Endothelial cell (in vitro differentiated cells): Measurements from ENCODE around the gene SPDYE6. TPM values are rescaled to one million over a fixed set of nuclear protein-coding genes. Genes with fewer than 3 reads are reported as not detected.

Experiments
- DNase-seq: peaks from one replicate; pipeline ENCODE4 v3.0.0; 2021; ENCODE audit warnings: low spot score
- H3K27ac Mint-ChIP-seq: one replicate; pipeline ENCODE4 v1.8.0; 2021; ENCODE audit warnings: mixed read lengths, inconsistent platforms; ENCODE audit not compliant: unreplicated experiment
- H3K27me3 Mint-ChIP-seq: one replicate; pipeline ENCODE4 v1.8.0; 2021; ENCODE audit warnings: mild to moderate bottlenecking, moderate library complexity, mixed read lengths, inconsistent platforms; ENCODE audit not compliant: unreplicated experiment
- H3K36me3 Mint-ChIP-seq: one replicate; pipeline ENCODE4 v1.8.0; 2021; ENCODE audit warnings: mild to moderate bottlenecking, low read depth, mixed read lengths, inconsistent platforms; ENCODE audit not compliant: unreplicated experiment
- H3K4me1 Mint-ChIP-seq: one replicate; pipeline ENCODE4 v1.8.0; 2021; ENCODE audit warnings: mild to moderate bottlenecking, mixed read lengths, inconsistent platforms; ENCODE audit not compliant: unreplicated experiment
- H3K4me3 Mint-ChIP-seq: one replicate; pipeline ENCODE4 v1.8.0; 2021; ENCODE audit warnings: mild to moderate bottlenecking, mixed read lengths, inconsistent platforms; ENCODE audit not compliant: unreplicated experiment
- H3K9me3 Mint-ChIP-seq: one replicate; pipeline ENCODE4 v1.8.0; 2021; ENCODE audit warnings: mixed read lengths, inconsistent platforms; ENCODE audit not compliant: unreplicated experiment
- CTCF ChIP-seq: fragments of 200-600 bp; sonication (generic); IDR thresholded peaks from one replicate; pipeline ENCODE4 v1.5.0; 2021; ENCODE audit warnings: antibody characterized with exemption; ENCODE audit not compliant: unreplicated experiment
- total RNA-seq: library from RNA; stranded (reverse); fragmentation: NEBNext Ultra II Directional; extraction: Animal tissue kit (Norgen Biotek cat#: 25700); gene quantifications from one replicate; pipeline ENCODE4 v1.2.1, GENCODE V29; 2021; ENCODE audit not compliant: unreplicated experiment

SPDYE6 gene
- total RNA-seq, 1 donor from 2014 or later = not detected

DNA sequence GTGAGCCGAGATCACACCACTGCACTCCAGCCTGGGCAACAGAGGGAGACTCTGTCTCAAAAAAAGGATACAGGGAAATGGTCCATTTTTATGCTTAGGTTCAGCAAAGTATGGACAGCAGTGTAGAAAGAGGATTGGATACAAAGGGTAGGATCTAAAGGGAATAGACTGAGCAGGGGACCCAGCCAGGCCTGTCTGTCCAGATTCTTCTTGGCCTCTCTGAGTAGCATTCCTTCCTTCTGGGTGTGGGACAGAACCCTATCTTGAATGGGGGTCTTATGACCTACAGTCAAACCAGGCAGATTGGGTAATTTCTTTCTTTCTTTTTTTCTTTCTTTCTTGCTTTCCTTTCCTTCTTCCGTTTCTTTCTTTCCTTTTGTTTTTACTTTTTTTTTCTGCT is 43.9 kb downstream of the SPDYE6 start:
- H3K27ac Mint-ChIP-seq = no peak overlapping the region

DNA sequence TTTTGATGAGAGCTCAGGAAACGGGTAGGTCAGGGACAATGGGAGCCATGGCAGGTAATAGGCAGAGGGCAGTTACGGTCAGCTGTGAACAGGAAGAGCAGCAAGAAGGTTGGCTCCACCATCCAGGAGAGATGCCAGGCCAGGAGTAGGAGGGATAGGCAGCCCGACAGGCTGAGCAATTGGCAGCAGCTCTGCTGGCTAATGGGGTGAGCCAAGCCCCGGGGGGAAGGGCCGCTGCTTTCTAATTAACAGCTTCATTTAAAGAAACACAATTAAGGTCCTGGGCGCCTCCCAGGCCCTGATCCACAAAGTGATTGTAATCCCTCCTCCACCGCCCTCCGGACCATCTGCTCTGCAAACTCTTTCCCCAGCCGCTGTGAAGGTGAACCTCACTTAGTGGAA is 45.8 kb downstream of the SPDYE6 start:
- Mint-ChIP-seq H3K27ac (no peak overlapping the region), H3K4me3 (no peak overlapping the region), H3K27me3 (peaks cover 2% of the 10 kb centered on the region), H3K9me3 (no peaks in the 10 kb centered on the region), H3K36me3 (no peaks in the 10 kb centered on the region), H3K4me1 (peaks cover 5% of the 10 kb centered on the region)
- no peak for TF ChIP-seq CTCF
- no peak for DNase-seq

More for the DNA sequence above, 43.9 kb downstream of the SPDYE6 start:
- peaks cover 2% of the 10 kb centered on the region for H3K27me3 Mint-ChIP-seq
- H3K36me3 Mint-ChIP-seq = no peaks in the 10 kb centered on the region
- no peak for TF ChIP-seq CTCF
- H3K4me1 Mint-ChIP-seq = peaks cover 2% of the 10 kb centered on the region
- DNase-seq = no peak
- no peaks in the 10 kb centered on the region for H3K9me3 Mint-ChIP-seq
- H3K4me3 Mint-ChIP-seq = no peak overlapping the region

DNA sequence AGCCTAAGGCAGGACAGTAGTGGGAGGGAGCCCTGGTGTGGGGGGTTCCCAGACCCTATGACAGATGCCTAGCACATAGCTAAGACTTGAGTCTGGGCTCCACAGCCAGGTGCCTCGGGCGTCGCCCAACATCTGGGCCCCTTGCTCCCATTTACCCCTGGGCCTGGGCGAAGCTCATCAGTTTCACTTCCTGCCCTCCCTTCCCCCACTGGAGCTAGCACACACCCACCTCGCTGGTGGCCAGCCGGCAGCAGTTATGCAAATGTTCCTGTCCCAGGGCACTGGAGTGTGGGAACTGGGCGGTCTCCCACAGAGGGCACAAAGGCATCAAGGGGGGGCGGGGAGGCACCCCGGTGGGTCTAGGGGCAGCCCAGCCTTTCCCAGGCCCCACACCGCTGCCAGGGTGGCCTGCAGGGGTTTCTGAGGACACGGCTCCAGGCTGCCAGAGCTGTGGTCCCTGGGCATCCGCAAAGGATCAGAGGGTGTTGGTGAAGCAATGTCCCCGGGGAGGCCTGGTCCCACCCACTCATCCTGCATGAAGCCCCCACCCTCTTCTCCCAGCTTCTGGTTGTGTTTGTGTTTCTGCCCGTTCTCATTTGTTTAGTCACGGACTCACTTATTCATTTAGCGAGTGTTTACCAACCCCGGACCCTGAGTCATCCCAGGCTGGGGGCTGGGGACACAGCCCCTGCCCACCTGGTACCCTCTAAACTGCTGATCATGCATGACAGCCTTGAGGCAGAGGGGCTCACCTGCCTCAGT is 49.1 kb downstream of the SPDYE6 start:
- no peak for TF ChIP-seq CTCF
- no peak overlapping the region for H3K4me3 Mint-ChIP-seq
- DNase-seq = no peak
- peaks cover 6% of the 10 kb centered on the region for H3K4me1 Mint-ChIP-seq
- H3K27me3 Mint-ChIP-seq = peaks cover 2% of the 10 kb centered on the region
- no peak overlapping the region for H3K27ac Mint-ChIP-seq
- H3K36me3 Mint-ChIP-seq = no peaks in the 10 kb centered on the region
- no peaks in the 10 kb centered on the region for H3K9me3 Mint-ChIP-seq

DNA sequence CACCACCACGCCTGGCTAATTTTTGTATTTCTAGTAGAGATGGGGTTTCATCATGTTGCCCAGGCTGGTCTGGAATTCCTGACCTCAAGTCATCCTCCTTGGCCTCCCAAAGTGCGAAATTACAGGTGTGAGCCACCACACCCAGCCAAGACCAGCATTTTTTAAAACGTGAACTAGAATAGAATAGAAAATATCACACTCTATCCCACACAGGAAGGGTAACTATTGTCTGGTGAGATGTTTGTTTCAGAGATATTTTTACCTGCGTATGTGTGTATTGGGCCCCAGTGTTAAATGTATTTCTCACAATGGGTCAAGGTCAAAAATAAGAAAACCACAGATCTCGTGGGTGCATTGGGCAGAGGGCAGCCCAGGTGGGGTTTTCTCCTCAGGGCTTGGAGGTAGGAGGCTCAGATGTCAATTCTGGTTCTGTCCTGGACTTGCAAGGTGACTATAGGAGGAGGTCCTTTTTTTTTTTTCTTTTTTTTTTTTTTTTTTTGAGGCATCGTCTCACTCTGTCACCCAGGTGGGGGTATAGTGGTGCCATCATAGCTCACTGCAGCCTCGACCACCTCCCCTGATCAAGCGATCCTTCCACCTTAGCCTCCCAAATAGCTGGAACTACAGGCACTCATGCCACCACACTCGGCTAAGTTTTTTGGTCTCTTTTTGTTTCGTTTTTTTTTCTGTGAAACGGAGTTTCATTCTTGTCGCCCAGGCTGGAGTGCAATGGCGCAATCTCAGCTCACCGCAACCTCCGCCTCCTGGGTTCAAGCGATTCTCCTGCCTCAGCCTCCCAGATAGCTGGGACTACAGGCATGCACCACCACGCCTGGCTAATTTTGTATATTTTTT is 50.6 kb downstream of the SPDYE6 start:
- Mint-ChIP-seq H3K4me1 (peaks cover 6% of the 10 kb centered on the region), H3K9me3 (no peaks in the 10 kb centered on the region), H3K4me3 (no peak overlapping the region), H3K27ac (no peak overlapping the region), H3K27me3 (peaks cover 2% of the 10 kb centered on the region), H3K36me3 (no peaks in the 10 kb centered on the region)
- TF ChIP-seq CTCF = no peak
- no peak for DNase-seq

DNA sequence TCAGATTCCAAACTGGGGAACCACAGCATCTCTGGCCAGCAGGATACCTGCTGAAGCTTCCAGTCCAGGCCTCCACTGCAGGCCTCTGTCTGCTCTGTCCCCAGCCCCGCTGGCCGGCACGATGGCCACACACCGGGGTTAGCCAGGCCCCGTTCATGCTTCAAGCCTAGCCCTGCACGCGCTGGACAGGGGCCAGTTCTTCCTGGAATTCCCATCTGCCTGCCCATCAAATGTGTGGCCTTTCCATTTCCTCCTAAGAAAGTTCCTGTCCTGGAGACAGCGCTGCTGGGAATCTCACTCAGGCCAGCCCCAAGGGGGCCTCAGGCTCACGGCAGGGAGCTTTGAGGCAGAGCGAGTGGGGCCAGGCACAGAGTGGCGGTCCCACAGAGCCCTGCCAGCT is 51.6 kb downstream of the SPDYE6 start:
- no peak overlapping the region for H3K27ac Mint-ChIP-seq

More for the DNA sequence above, 51.6 kb downstream of the SPDYE6 start:
- Mint-ChIP-seq H3K4me3 (no peak overlapping the region), H3K4me1 (peaks cover 6% of the 10 kb centered on the region), H3K27me3 (peaks cover 2% of the 10 kb centered on the region), H3K36me3 (no peaks in the 10 kb centered on the region), H3K9me3 (no peaks in the 10 kb centered on the region)
- TF ChIP-seq CTCF = no peak
- DNase-seq = peak; percentile 40
